ENCODE data around the gene PCDHGC3. TPM values are rescaled to one million over a fixed set of nuclear protein-coding genes. Genes with fewer than 3 reads are reported as not detected.

The PCDHGC3 gene
- total RNA-seq, 1 experiment from 2014 or later: 1.2 TPM

GRCh38 chr5:141441571-141442170 is 34.1 kb upstream of the PCDHGC3 start:
- Histone ChIP-seq H3K9ac (ENCODE audit: low read length) (no peak overlapping the region), H3K4me2 (ENCODE audit: low read length) (no peak overlapping the region), H3K36me3 (ENCODE audit: control insufficient read depth in 1 of 2, insufficient read depth in 2 of 2, low read length in 2 of 2) (no peaks in the 10 kb centered on the region), H3K4me3 (replicated peaks in 1 of 2; ENCODE audit: low read depth in 1 of 2, low read length in 2 of 2) (no peak overlapping the region), H3K27me3 (ENCODE audit: insufficient read depth, low read length) (no peaks in the 10 kb centered on the region), H4K20me1 (ENCODE audit: insufficient read depth) (no peaks in the 10 kb centered on the region), H3K4me1 (ENCODE audit: control insufficient read depth in 1 of 2, insufficient read depth in 2 of 2, low read length in 2 of 2) (no peaks in the 10 kb centered on the region), H2AFZ (ENCODE audit: low read depth, low read length, poor library complexity, severe bottlenecking) (no peak overlapping the region), H3K9me2 (ENCODE audit: insufficient read depth) (no peaks in the 10 kb centered on the region; the same call in 1 of the 2 replicates), H3K27ac (ENCODE audit: low read depth, low read length) (no peak overlapping the region), H3K79me2 (ENCODE audit: insufficient read depth, low read length) (no peaks in the 10 kb centered on the region), H3K9me3 (ENCODE audit: control insufficient read depth in 1 of 2, insufficient read depth in 1 of 2, low read depth in 1 of 2, low read length in 2 of 2) (no peaks in the 10 kb centered on the region)
- DNase-seq (ENCODE audit: low read depth, low spot score): no peak
- TF ChIP-seq SIN3A (IDR thresholded peaks at IDR 0.05; ENCODE audit: low read depth) (no peak), RAD21 (IDR thresholded peaks at IDR 0.05; ENCODE audit: low read depth) (no peak), SRF (IDR thresholded peaks at IDR 0.05; ENCODE audit: low read depth) (no peak), POLR2AphosphoS5 (IDR thresholded peaks at IDR 0.05; ENCODE audit: low read depth, low read length) (no peak), YY1 (IDR thresholded peaks at IDR 0.05; ENCODE audit: extremely low read depth, insufficient replicate concordance, low read depth, low read length) (no peak)
- ChIA-PET RAD21 (ENCODE audit: low non-redundant PET in 1 of 2, low total read pairs in 2 of 2, uncharacterized antibody in 2 of 2, unreplicated experiment in 2 of 2) (no interaction called here), CTCF (no interaction called here), POLR2A (no interaction called here)
- BruUV-seq (replicated peaks): no TSS peak
- intact Hi-C loops (cut with micrococcal nuclease): no loop called here
- ATAC-seq: no peak

- Histone ChIP-seq H3K79me2 (ENCODE audit: insufficient read depth, low read length) (no peaks in the 10 kb centered on the region), H3K27me3 (ENCODE audit: insufficient read depth, low read length) (no peaks in the 10 kb centered on the region), H3K9me3 (ENCODE audit: control insufficient read depth in 1 of 2, insufficient read depth in 1 of 2, low read depth in 1 of 2, low read length in 2 of 2) (no peaks in the 10 kb centered on the region), H4K20me1 (ENCODE audit: insufficient read depth) (no peaks in the 10 kb centered on the region), H3K4me3 (replicated peaks in 1 of 2; ENCODE audit: low read depth in 1 of 2, low read length in 2 of 2) (no peak overlapping the region), H3K4me2 (ENCODE audit: low read length) (no peak overlapping the region), H3K9me2 (ENCODE audit: insufficient read depth) (no peaks in the 10 kb centered on the region), H3K4me1 (ENCODE audit: control insufficient read depth in 1 of 2, insufficient read depth in 2 of 2, low read length in 2 of 2) (no peaks in the 10 kb centered on the region), H3K9ac (ENCODE audit: low read length) (no peak overlapping the region), H3K27ac (ENCODE audit: low read depth, low read length) (no peak overlapping the region), H3K36me3 (ENCODE audit: control insufficient read depth in 1 of 2, insufficient read depth in 2 of 2, low read length in 2 of 2) (no peaks in the 10 kb centered on the region), H2AFZ (ENCODE audit: low read depth, low read length, poor library complexity, severe bottlenecking) (no peak overlapping the region)
- TF ChIP-seq FOSL1 (IDR thresholded peaks at IDR 0.05; ENCODE audit: low read depth) (no peak), YY1 (IDR thresholded peaks at IDR 0.05; ENCODE audit: extremely low read depth, insufficient replicate concordance, low read depth, low read length) (no peak), SRF (IDR thresholded peaks at IDR 0.05; ENCODE audit: low read depth) (no peak), EZH2phosphoT487 (IDR thresholded peaks at IDR 0.05; ENCODE audit: borderline replicate concordance) (no peak), JUND (IDR thresholded peaks at IDR 0.05) (no peak), RAD21 (IDR thresholded peaks at IDR 0.05; ENCODE audit: low read depth) (no peak), SIN3A (IDR thresholded peaks at IDR 0.05; ENCODE audit: low read depth) (no peak), MAX (IDR thresholded peaks at IDR 0.05) (no peak)
- RAD21 ChIA-PET (ENCODE audit: low non-redundant PET in 1 of 2, low total read pairs in 2 of 2, uncharacterized antibody in 2 of 2, unreplicated experiment in 2 of 2): no interaction called here
- ATAC-seq: no peak
- POLR2A ChIA-PET: no interaction called here
- CTCF ChIA-PET: no interaction called here
- BruUV-seq (replicated peaks): no TSS peak
- DNase-seq (ENCODE audit: low read depth, low spot score): no peak
- intact Hi-C loops (cut with micrococcal nuclease): no loop called here
Observed at GRCh38 chr5:141465351-141465750, 10.4 kb upstream of the PCDHGC3 start.
